Stimulated activated CD4-positive, alpha-beta T cell treated with anti-CD3 and anti-CD28 coated beads, Interleukin-1b, Interleukin-23, amount 100 ng/mL, for 48 hours (primary cell): ENCODE results near the gene SMCO4.

Experiments used
- DNase-seq: peaks from one replicate; pipeline ENCODE4 v3.0.0-alpha.2; 2020

Gene SMCO4

DNA sequence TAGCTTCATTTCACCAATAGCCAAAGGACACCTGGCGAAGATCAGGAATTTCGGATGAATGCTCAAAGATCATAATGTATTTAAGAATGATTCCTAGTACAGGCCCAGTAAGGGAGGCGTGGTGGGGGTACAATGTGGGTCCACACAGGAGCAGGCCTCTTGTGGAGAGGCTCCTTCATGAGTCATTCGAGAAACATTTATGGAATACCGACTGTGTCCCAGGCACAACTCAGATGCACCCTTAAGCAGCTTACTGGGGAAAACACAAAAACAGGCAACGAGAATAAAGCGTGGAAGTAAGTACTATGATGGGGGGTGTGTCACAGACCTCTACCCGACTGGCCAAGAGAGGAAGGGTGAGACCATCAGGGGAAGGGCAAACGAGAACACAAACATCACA, 44.5 kb downstream of the SMCO4 start:
- DNase-seq: no peak

DNA sequence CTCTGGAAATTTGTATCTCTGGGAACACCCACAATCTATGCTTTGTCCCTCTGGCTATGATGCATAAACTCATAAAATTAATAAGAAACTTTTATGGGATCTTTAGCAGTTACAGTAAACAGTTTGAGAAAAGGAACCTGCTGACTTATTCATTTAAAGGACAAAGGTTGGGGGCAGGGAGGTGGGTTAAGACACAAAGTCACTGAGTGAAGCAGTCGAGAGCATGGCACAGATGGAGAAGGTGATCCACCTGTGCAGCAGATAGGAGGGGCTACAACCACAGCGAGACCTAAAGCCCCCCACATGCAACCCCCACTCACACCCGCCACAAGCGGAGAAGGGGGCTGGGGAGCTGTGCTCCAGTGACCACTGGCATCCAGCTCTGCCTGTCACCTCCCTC, 45.0 kb downstream of the SMCO4 start:
- DNase-seq: no peak

DNA sequence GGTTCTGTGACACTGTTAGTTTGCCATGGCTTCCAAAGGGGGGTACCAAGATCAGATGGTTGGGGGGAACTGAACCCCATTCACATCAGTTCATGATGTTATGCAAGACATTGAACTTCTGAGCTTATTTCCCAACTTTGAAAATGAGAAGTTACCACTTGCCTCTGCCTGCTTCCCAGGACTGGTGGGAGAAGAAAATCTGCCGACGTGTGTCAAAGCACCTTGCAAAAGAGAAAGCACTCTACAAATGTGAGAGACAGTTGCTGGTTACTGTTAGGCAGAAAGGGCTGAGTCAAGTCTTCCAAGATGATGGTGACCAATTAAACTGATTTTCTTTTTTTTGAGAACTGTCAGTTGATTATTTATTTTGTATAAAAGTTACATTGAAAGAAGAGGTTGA, 45.6 kb downstream of the SMCO4 start:
- no peak for DNase-seq

DNA sequence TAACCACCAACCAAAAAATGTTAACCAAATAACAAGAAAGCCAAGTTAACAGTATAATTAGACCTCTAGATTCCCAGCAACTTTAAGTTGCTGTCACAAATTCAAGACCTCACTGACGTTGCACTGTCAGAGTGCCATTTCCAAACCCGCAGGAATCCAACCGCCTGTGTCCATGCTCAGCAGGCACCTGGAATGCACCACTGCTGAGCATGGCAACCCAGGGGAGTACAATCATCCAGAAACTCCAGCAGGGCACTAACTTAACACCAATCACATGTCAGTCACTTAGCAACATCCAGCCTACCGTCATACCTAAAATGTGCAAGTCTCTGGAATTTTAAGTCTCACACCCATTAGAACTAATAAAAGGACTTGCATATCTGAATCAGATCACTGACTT, 48.8 kb downstream of the SMCO4 start:
- DNase-seq: no peak

DNA sequence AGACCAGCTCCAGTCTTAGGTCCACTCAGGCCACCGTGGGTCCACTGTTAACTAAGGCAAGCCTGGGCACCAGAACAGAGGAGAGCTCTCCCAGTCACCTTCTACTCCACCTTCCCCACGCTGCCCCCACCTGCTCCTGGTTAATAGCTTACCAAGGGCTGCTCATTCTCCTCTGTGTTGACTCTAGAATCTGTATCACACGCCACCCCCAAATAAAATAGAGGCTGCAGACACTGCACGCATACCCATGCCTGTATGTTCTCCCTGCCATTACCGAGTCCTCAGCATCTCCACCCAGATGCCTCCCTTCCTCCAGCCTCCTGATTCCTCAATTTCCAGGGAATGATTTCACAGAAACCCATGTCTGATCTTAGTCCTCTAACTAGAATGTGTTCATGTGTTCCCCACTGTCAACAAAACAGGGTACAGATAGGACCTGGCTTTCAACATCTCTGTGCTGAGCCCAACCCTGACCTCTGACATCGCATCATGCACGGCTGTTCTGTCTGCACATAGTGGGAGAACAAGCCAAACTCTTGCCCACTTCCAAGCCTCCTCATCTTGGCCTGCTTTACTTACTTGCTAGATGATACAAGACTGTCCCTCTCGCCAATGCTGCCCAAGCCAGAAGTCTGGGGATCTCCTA, 49.8 kb downstream of the SMCO4 start:
- DNase-seq: no peak

DNA sequence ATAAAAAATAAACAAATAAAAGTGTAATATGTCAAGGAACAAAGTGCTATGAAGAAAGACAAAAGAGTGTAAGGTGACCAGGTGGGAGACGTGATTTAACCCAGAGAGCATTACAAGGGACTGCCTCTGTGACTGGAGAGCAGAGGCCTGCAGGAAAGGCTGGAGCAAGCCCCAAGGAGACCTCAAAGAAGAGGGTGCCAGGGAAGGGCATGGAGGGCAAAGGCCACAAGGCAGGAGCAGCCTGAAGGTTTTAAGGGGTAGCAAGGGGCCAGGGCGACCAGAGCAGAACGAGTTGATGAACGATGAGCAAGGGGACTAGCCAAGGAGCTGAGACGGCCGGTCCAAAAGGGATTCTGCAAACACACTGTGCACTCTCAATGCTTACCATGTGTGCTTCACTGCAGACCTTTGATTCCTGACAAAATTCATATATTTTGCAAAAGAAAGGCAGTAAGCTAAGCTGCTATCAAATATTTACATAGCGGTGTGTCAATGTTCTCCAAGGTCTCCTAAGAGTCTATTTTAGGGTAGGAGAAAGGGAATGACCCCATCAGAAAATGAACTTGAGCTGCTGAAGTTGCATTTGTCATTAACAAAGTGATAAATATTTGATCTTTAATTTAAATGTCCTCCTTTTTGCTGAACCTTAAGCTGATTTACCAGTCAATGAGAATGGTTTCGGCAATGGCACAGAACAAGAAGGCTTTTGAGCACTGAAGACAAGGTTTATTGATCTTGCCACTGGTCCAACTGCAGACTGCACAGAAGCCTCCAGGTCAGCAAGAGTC, 50.5 kb downstream of the SMCO4 start:
- DNase-seq: no peak

DNA sequence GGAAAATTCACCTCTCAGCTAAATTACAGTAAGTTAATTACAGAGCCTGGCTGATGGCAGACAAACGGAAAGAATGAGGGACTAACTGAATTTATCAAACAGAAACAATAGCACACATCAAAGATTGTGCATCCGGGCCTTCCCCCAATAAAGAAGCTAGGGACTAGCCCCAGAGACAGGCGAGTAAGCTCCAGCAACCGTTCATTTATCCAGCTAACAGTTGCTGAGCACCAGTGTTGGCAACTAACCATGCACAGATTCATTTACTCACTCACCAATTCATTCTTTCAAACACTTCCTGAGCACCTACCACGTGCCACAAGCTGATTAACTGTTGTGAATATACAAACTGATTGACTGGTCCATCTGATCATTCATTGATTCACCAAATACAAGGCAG, 51.2 kb downstream of the SMCO4 start:
- no peak for DNase-seq

DNA sequence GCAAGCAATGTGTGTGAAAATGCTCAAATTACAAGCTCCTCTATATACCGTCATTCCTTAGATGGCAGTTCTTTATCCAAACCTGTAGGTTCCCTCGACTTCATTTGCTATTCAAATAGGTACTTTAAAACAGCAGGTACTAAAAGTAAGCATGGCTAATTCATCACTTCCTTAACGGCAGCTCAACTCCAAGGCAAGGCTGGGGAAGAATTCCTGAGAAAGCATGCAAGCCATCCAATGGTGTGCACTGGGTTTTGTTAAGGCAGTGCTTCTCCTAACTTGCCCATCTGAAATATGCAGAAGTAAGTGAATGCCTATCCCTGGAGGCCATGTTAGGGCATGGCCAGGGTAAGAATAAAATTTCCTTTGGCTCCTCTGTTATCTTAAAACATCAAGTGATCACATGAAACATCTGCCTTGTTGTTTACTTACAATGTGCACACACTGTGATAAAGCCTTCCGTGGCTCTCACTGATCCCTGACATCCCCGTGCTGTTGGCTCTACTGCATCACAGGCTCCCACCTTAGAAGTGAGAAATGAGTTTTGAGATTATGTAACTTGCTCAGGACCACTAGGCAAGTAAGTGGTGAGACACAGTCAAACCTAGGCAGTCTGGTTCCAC, 52.1 kb downstream of the SMCO4 start:
- no peak for DNase-seq

DNA sequence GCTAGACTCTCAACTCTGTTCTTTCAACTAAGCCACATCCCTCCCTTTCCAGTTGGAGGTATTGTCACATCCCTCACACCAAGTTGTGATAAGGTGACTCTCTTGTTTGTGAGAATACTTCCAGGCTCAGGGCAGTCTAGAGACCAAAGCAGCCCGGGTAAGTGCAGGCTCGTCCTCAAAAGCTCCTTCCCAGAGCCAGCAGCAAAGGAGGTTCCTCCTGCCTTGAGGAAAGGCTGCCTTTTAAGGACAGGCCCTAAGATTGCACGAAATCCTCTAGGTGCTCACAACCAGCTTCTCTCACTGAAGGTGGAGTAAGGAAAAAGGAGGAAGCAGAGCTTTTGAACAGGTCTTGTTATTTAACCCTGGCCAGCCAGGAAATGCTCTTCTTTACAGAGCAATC, 53.4 kb downstream of the SMCO4 start:
- DNase-seq: no peak

DNA sequence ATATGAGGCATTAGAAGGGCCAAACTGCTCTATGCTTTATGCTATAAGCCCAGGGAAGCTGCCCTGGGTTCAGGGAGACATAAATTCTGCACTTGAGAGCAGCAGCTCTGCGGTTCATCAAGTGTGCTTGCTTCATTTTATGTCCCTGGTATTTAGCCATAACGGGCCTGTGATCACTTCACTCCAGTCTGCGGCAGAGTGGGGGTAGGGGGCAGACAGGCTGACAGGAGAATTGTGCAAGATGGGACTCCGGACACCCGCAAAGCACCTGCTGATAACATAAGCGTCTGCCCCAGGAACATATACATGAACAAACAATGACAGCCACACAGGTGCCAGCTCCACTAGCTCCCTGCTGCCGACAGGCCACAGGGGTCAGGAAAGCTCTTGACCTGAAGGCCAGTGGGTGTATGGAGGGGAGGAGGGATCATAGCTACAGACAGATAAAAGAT, 56.1 kb downstream of the SMCO4 start:
- no peak for DNase-seq

DNA sequence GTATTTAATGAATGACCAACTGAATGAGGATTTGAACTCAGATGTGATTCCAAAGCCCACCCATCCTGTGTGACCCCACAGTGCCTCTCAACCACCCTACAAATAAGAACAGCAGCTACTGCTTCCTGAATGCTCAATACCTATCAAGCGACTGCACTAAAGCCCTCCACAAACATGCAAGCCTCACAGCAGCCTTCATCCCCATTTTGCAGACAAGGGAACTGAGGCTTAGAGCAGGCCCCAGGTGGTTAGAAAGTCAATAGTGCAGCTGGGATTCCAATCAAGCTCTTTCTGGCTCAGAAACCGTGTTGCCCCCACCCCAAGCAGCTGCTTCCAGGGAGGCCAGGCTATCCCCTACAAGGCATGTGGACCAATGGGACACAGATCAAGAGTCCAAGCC, 57.2 kb downstream of the SMCO4 start:
- DNase-seq: no peak

DNA sequence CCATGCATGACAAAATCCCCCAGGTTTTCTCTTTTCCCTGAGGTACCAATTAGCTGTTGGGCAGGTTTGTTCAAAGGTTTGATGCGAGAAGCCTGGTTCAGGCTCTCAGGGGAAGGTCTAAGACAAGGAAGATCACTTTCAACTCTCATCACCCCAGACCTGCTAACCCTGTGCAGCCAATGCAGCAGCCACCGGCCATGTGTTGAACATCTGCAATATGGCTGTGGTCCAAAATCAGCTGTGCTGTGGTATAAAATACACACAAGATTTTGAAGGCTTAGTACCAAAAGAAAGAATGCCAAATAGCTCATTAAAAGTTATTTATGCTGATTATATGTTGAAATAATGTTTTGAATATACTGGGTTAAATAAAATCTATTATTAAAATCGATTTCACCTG, 58.5 kb downstream of the SMCO4 start:
- DNase-seq: no peak

DNA sequence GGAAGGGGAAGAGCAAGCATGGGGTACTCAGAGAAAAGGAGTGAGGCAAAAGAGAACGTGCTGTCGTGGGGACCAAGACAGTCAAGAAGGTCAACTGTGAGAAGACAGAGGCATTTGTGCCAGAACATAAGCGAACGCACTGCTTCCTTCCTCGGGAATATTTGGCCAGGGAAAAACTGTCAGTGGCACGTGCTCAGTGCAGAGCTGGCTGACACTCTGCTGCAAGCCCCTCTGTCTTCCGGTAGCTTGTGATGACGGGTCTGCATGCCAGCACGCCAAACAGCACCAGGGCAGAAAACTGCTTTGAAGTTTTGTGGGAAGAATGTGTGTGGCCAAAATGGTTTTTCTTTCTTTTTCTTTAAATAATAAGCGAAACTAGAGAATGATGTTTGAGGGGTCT, 60.6 kb downstream of the SMCO4 start:
- no peak for DNase-seq

DNA sequence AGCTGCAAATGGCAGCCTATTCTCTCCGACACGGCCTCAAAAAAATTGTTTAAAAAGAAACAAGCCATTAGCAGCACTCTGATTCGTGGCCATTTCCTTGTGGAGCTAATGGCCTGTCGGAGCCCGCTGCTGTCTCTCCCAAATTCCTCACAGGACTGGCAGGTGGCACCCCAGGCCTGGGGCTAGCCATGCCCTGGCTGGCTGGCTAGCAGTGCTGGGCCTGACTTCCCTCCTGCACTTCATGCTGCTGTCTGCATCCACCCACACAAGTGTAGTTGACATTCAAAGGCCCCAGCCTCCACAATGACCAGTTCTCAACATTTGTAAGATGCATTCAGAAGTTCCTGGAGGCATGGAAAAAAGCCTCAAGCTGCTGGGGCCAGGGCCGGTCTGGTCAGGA, 61.5 kb downstream of the SMCO4 start:
- no peak for DNase-seq

DNA sequence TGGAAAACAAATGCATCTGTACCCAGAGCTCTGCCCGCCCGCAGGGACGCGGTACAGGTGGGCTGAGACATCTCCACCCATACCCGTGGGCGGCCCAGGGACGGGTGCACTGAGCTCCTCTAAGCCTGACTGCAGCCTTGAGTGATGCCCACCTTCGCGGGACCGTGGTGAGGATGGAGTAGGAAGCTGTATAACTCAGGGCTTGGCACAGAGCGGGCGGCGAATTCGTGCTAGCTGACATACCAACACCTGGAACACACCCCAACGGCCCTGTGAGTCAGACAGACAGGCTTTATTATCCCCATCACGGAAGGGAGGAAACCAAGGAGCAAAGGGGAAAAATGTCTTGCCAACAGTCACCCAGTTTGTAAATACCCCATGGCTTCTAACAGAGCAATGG, 61.9 kb downstream of the SMCO4 start:
- DNase-seq: no peak

DNA sequence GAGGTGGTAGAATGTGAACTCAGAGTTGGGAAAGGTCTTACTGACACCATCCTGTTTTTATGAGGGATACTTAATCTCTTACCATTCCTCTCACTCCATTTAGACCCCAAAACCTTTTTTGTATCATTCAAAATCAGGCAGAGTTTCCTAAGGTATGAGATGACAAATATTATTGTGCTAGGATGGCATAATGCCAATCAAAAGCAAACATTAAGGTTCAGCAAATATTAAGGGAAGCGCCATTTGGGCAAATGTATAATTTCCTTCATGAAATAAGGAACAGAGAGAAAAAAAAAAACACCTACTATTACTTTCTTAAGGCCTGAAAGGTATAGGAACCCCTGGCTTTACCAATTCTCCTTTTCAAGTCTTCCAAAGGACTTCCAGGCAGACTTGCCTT, 62.4 kb downstream of the SMCO4 start:
- no peak for DNase-seq

DNA sequence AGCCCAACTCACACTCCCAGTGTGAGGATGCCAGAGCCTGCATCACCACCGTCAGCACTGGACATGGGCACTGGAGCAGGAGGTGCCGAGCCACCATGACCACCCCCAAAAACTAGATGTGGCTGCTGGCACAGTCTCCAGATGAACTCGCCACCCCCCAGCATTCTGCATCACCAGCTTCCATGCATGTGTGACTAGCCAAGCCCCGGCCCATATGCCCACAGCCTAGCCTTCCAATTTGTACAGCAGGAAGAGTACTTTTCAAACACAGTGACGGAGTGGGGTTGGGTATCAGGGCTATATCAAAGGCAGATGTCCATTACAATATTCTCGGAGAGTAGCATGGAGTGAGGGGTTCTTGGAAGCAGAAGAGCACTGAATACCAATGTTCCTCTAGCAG, 62.9 kb downstream of the SMCO4 start:
- DNase-seq: no peak

DNA sequence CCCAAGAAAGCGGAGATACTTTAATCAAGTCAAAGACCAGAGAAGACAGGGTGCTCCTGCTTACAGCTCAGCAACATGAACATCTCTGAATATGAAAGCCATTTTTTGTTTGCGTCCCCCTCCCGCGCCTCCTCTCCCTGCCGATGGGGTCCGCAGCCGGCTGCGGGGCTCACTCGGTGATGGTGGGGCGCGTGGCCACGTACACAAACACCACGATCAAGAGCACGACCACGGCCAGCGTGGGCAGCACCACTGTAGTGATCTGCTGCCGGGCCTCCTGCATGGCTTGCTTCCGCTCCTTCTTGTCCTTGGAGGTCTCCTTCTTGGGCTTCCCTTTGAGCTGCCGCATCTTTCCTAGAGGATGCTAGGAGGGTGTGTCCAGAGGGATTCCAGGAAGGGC, 64.3 kb downstream of the SMCO4 start:
- no peak for DNase-seq

DNA sequence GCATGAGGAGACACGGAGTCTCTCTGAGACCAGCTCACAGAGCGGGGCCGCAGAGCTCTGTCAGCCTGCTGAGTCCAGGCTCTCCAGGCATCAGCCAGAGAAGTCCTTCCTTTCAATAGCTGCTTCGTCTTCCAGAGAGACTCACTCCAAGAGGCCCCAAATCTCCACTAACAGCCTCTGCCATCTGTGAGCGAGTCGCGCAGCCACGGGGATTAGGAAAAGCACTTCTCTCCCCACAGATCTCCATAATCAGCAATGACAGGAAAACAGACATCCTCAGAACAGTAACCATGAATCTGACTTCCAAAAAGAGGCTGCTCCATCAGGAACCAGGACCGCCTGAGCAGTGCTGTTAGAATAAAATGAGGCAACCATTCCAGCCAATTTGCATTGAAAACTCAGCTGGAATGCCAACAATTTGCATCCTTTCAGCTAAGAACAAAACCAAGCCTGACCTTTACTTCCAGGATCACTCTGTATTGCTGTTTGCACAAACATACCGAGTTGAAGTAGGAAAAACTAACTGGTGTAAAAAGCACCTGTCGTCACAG, 65.4 kb downstream of the SMCO4 start:
- DNase-seq: no peak

DNA sequence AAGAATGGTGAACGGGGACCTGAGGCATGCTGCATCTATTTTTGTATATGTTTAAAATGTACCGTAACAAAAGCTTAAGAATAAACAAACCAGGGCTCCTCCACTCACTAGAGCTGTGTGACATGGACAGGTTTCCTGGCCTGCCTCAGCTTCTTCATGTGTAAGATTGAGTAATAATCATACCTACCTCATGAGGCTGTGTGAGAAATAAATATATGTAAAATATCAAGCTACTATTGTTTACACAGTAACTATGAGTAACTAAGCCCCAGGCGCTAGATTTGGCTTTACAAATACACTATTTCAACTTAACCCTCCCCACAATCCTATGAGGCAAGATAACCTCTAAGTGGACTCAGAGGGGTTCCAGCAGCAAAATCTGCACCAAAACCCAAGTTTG, 66.4 kb downstream of the SMCO4 start:
- DNase-seq: no peak

DNA sequence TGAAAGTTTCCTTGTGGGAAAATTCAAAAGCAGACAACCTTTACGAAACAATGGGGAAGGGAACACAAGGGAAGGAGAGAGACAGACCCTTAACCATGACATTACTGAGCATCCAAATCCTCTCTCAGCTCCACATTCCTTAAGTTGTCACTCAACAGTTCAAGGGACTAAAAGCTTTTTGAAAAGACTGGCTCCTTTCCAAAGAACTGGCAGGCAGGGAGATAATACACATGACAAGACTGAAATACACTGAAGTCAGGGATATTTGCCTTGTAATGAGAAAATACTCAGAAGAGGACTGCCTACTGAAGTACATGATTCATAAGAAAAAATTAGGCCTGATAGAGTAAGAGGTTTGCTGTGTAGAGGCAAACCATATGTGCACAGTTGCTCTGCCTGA, 69.1 kb downstream of the SMCO4 start:
- DNase-seq: no peak

DNA sequence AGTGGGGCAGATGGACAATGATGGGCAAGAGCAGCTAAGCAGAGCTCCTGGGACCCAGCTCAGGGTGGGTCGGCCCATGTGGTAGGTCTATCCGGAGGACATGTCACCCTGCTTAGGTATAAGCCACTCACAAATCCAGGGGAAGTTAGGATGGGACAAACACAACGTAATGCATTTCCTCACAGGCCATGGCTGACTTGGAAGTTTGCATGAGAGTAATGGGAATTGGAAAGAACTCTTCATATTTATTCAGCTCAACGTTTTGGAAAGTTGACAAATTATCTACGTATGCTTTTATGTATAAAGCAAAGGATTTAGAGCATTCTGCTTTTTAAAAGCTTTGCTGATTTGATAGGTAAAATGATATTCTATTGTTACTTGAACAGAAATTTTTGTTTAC, 74.9 kb downstream of the SMCO4 start:
- no peak for DNase-seq

DNA sequence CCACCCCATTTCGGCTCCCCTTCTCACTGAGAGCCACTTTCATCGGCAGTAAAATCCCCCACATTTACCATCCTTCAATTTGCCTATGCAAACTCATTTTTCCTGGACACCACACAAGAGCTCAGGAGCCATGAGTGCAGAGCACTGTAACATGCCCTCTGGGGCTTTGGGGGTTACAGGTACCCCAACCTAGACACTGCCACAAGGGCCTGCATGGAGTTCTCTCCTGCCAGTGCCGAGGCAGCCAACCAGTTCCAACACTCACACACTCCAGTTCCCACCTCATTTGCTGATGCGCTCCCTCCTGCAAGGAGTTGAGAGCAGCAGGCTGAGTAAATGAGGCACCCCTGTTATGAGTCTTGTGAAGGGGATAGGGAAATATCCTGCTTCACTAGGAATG, 76.1 kb downstream of the SMCO4 start:
- DNase-seq: no peak

DNA sequence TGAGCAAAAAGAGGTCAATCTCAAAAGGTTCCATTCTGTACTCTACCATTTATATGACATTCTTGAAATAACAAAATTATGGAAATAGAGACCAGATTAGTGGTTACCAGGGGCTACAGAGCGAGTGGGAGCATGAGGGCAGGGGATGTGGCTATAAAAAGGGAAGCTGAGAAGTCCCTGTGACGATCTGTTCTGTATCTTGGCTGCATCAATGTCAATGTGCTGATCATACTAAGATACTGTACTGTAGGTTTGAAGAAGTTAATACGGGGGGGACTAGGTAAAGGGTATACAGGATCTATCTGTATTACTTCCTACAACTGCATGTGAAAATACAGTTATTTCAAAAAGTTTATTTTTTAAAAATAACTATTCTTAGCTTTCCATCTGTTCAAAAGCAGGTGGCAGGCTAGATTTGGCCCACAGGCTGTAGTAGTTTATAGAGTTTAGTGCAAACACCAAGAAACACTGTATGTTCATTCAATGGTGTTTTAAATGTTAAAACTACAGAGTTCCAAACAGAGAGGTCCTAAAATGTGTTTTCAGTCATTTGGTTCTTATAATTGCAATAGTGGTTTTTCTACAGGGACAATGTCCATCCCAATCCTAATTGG, 78.2 kb downstream of the SMCO4 start:
- DNase-seq: no peak
